SK-N-SH (cell line): ENCODE measurements around the gene P2RX2.

Source experiments
- EP300 ChIP-seq, 2 experiments: IDR thresholded peaks; 2 replicates each; pipeline versions ENCODE4 v1.4.0 to v1.6.1; 2012; ENCODE audit warnings: borderline replicate concordance in 1 of 2, low read depth in 1 of 2, low read length in 1 of 2
- EZH2phosphoT487 ChIP-seq: fragments of 200-600 bp; sonication (generic); IDR thresholded peaks from 2 replicates; pipeline ENCODE4 v1.6.1; 2017; ENCODE audit warnings: low read depth, mixed run types, mild to moderate bottlenecking, antibody characterized with exemption, moderate library complexity, borderline replicate concordance
- JUND ChIP-seq: IDR thresholded peaks from 2 replicates; pipeline ENCODE4 v1.4.0; 2012
- POLR2AphosphoS5 ChIP-seq: IDR thresholded peaks from 2 replicates; pipeline ENCODE4 v1.6.1; 2012; ENCODE audit warnings: low read depth, low read length
- RAD21 ChIP-seq: IDR thresholded peaks from 2 replicates; pipeline ENCODE4 v1.6.1; 2012; ENCODE audit warnings: mild to moderate bottlenecking, low read length
- RCOR1 ChIP-seq: fragments of 150-350 bp; IDR thresholded peaks from 2 replicates; pipeline ENCODE4 v1.6.1; 2017; ENCODE audit warnings: antibody characterized with exemption, low read length
- RXRA ChIP-seq: IDR thresholded peaks from 2 replicates; pipeline ENCODE4 v1.4.0; 2012; ENCODE audit warnings: low read depth, mild to moderate bottlenecking, borderline replicate concordance
- SIN3A ChIP-seq: IDR thresholded peaks from 2 replicates; pipeline ENCODE4 v1.6.1; 2012; ENCODE audit warnings: low read depth, mild to moderate bottlenecking, low read length, moderate library complexity, borderline replicate concordance
- TEAD4 ChIP-seq: IDR thresholded peaks from 2 replicates; pipeline ENCODE4 v1.4.0; 2012; ENCODE audit warnings: mild to moderate bottlenecking, borderline replicate concordance; ENCODE audit not compliant: insufficient read depth
- YY1 ChIP-seq: IDR thresholded peaks from 2 replicates; pipeline ENCODE4 v1.4.0; 2012; ENCODE audit warnings: low read depth, mild to moderate bottlenecking
- ZBTB33 ChIP-seq: IDR thresholded peaks from 2 replicates; pipeline ENCODE4 v1.4.0; 2012; ENCODE audit warnings: low read depth, borderline replicate concordance
- TF ChIP-seq, protein P1 (sequence below): fragments of 200-600 bp; sonication (generic); IDR thresholded peaks from 2 replicates; pipeline ENCODE4 v1.6.1; 2017; ENCODE audit warnings: antibody characterized with exemption, mild to moderate bottlenecking, moderate library complexity
- TF ChIP-seq, protein P2 (sequence below): IDR thresholded peaks from 2 replicates; pipeline ENCODE4 v1.4.0; 2012; ENCODE audit warnings: low read depth
- TF ChIP-seq, protein P3 (sequence below): IDR thresholded peaks from 2 replicates; pipeline ENCODE4; 2012

DNA sequence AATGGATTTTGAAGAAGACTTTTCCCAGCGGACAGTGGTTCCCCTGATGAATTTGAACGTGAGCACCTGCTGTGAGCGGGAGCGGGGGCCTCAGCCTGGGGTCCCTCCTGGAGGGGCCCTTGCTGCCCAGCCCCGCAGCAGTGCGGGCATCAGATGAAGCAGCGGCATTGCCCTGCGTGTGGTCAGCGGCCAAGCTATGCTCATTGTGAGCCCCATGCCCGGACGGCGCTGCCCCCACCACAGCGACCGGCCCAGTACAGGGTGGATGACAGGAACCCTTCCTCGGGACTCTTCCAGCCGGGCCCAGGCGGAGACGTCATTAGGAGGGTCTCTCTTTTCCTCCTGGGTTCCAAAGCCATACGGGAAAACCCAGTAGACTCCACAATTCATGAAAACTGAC is 11.6 kb upstream of the P2RX2 start:
- TF ChIP-seq, protein P1, sequence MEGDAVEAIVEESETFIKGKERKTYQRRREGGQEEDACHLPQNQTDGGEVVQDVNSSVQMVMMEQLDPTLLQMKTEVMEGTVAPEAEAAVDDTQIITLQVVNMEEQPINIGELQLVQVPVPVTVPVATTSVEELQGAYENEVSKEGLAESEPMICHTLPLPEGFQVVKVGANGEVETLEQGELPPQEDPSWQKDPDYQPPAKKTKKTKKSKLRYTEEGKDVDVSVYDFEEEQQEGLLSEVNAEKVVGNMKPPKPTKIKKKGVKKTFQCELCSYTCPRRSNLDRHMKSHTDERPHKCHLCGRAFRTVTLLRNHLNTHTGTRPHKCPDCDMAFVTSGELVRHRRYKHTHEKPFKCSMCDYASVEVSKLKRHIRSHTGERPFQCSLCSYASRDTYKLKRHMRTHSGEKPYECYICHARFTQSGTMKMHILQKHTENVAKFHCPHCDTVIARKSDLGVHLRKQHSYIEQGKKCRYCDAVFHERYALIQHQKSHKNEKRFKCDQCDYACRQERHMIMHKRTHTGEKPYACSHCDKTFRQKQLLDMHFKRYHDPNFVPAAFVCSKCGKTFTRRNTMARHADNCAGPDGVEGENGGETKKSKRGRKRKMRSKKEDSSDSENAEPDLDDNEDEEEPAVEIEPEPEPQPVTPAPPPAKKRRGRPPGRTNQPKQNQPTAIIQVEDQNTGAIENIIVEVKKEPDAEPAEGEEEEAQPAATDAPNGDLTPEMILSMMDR, result no peak
- TF ChIP-seq EP300 (IDR thresholded peaks at IDR 0.05; ENCODE audit: borderline replicate concordance in 1 of 2, low read depth in 1 of 2, low read length in 1 of 2) (no peak), TEAD4 (no peak), JUND (no peak), POLR2AphosphoS5 (no peak), EZH2phosphoT487 (peak; percentile 9; the same call in 1 of the 2 replicates), RAD21 (no peak), ZBTB33 (no peak), RCOR1 (no peak), YY1 (no peak), SIN3A (no peak), RXRA (no peak)
- TF ChIP-seq, protein P2, sequence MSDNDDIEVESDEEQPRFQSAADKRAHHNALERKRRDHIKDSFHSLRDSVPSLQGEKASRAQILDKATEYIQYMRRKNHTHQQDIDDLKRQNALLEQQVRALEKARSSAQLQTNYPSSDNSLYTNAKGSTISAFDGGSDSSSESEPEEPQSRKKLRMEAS, result no peak
- TF ChIP-seq, protein P3, sequence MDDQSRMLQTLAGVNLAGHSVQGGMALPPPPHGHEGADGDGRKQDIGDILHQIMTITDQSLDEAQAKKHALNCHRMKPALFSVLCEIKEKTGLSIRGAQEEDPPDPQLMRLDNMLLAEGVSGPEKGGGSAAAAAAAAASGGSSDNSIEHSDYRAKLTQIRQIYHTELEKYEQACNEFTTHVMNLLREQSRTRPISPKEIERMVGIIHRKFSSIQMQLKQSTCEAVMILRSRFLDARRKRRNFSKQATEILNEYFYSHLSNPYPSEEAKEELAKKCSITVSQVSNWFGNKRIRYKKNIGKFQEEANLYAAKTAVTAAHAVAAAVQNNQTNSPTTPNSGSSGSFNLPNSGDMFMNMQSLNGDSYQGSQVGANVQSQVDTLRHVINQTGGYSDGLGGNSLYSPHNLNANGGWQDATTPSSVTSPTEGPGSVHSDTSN, result no peak
